ENCODE data around the gene NTF4. TPM values are rescaled to one million over a fixed set of nuclear protein-coding genes. Genes with fewer than 3 reads are reported as not detected.

Gene NTF4
- total and polyA plus RNA-seq, 2 of the 4 experiments (the other 2 are of a cell fraction), result 0.09 to 0.18 TPM

DNA sequence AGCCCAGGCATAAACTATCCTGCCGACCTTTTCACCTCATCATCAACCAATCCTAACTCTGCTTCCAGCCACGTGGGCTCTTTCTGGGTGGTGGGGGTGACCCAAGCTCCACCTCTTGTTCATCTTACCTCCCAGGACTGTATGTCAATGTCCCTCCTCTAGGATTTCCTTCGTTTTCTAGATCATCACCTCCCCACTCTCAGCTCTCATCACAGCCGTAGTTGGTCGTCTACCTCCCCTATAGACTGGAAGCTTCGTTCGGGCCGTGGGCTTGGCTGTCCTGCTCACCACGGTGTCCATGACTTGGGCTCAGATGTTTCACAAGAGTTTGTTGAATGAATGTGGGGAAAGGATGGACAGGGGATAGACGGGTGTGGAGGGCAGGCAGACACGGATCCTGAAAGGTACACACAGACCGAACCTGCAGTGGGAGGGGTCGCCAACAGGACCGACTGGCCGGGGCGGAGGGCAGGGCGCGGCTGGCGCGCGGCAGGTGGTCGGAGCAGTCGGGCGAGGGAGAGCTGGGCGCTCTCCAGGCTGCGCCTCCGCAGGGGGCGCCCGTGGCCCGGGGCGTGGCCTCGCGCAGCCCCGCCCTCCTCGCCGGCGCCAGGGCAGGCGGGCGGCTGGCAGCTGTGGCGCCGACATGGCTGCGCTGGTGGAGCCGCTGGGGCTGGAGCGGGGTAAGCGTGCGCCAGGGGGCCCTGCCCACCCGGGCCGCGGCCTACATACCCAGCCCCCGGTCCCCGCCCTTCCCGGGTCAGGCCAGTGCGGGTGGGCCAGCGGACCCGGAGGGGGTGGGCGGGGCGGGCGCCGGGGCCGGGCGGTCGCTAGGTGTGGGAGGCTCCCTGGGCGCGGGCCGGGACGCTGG is 49.4 kb upstream of the NTF4 start, which contains the start of gene LIN7B:
LIN7B (plus strand) TSS at position 609 of the 868 bp plus-strand sequence; CDS start at position 644, 35 bp downstream.
- POLR2A ChIA-PET (ENCODE audit: unreplicated experiment), result no interaction called here
- H3K14ac ChIP-seq (replicated peaks; ENCODE audit: low read depth, low read length), result peak within 1 kb of the TSS; percentile 79
- intact Hi-C loops (cut with micrococcal nuclease), result loop anchor here (5.0 kb wide), 1 partner anchor 83 kb away; no protein-coding TSS in a partner anchor
- peak within 1 kb of the TSS; percentile 43; the same call in 1 of the 2 replicates for H4K91ac ChIP-seq (ENCODE audit: insufficient read depth, low read depth, low read length)
- peak within 1 kb of the TSS; percentile 48; the same call in 1 of the 2 replicates for H4K5ac ChIP-seq (ENCODE audit: low read depth, low read length)
- no peaks in the 10 kb centered on the region for H3K27me3 ChIP-seq (ENCODE audit: control insufficient read depth, insufficient read depth, low read length)
- H4K20me1 ChIP-seq (ENCODE audit: insufficient read depth, low read length), result peaks cover 10% of the 10 kb centered on the region
- in situ Hi-C loops (cut with MboI; ENCODE audit: low sequenced_read_pairs), result no loop called here
- peak within 1 kb of the TSS; percentile 57; the same call in 1 of the 2 replicates for H3K27ac ChIP-seq (ENCODE audit: insufficient read depth, low read length)
- CTCF ChIA-PET, result interaction anchor here (0.7 to 2.9 kb wide), 5 partner anchors 14 to 85 kb away, joined by 4 to 13 read pairs (median 4); no protein-coding TSS in a partner anchor
- H3K36me3 ChIP-seq (ENCODE audit: control insufficient read depth, insufficient read depth, low read length), result peaks cover 8% of the 10 kb centered on the region
- no peak within 1 kb of the TSS for H3K56ac ChIP-seq (ENCODE audit: extremely low read depth, insufficient read depth, low read length)
- no peak within 1 kb of the TSS; the same call in 2 of the 3 replicates for H2BK15ac ChIP-seq (ENCODE audit: low read depth, low read length)
- peak; percentile 74 for ATAC-seq (ENCODE audit: low read depth)
- peaks cover 4 to 49% of the 10 kb centered on the region in 2 experiments; a peak in 3 of 4 replicates for H3K79me1 ChIP-seq (ENCODE audit: low read depth in 1 of 2, low read length in 2 of 2)
- H3K18ac ChIP-seq (ENCODE audit: low read depth, low read length), result no peak within 1 kb of the TSS; the same call in 1 of the 2 replicates
- no peak within 1 kb of the TSS for H2BK20ac ChIP-seq (ENCODE audit: low read depth, low read length)
- peak within 1 kb of the TSS; percentile 96 for H3K4me3 ChIP-seq (ENCODE audit: insufficient read depth, low read depth, low read length)
- H3K4me2 ChIP-seq (ENCODE audit: low read depth, low read length), result peak within 1 kb of the TSS; percentile 95
- H2AFZ ChIP-seq (replicated peaks; ENCODE audit: low read length, poor library complexity), result peak within 1 kb of the TSS; percentile 98
- H3K9me1 ChIP-seq (ENCODE audit: insufficient read depth, low read length), result peaks cover 23% of the 10 kb centered on the region
- H4K8ac ChIP-seq (ENCODE audit: low read depth in 2 of 2, low read length in 2 of 2), result peak within 1 kb of the TSS in 1 of 2 experiments; percentile 65; a peak in 2 of 4 replicates
- peak within 1 kb of the TSS; percentile 18 for H2BK5ac ChIP-seq (ENCODE audit: low read depth, low read length, poor library complexity, severe bottlenecking)
- H3K9ac ChIP-seq (ENCODE audit: low read depth, low read length), result peak within 1 kb of the TSS; percentile 71
- peak within 1 kb of the TSS; percentile 52 for H3K4ac ChIP-seq (ENCODE audit: low read depth, low read length)
- dilution Hi-C loops (cut with HindIII; ENCODE audit: low sequenced_read_pairs, unreplicated experiment), result no loop called here
- DNase-seq, result peak; percentile 54
- peak within 1 kb of the TSS; percentile 93 for H2AK5ac ChIP-seq (ENCODE audit: low read depth, low read length)
- peaks cover 8% of the 10 kb centered on the region for H3K4me1 ChIP-seq (ENCODE audit: control insufficient read depth, insufficient read depth, low read length)
- H3K23ac ChIP-seq (ENCODE audit: low read depth, low read length), result peak within 1 kb of the TSS; percentile 89
- 0% methylated on average over 38 of the region's 66 CpGs; no CpG with 5 or more reads in 1 of the 2 experiments for whole genome bisulfite sequencing, 2 experiments (ENCODE audit: extremely low coverage in 2 of 2, insufficient read length in 1 of 2)
- H2AK9ac ChIP-seq (replicated peaks; ENCODE audit: low read depth, low read length, poor library complexity), result peak within 1 kb of the TSS; percentile 98
- no peaks in the 10 kb centered on the region for H3K9me3 ChIP-seq (ENCODE audit: control insufficient read depth, insufficient read depth, low read length)
- H2BK120ac ChIP-seq (ENCODE audit: low read depth, low read length), result peak within 1 kb of the TSS; percentile 22; the same call in 1 of the 2 replicates
- no TSS peak for BruUV-seq (replicated peaks)
- TF ChIP-seq CEBPB (IDR thresholded peaks at IDR 0.05; ENCODE audit: low read depth, low read length), result peak; percentile 55
- no peak for TF ChIP-seq SMC3 (IDR thresholded peaks at IDR 0.05; ENCODE audit: low read depth, low read length)
- TF ChIP-seq CHD1 (IDR thresholded peaks at IDR 0.05; ENCODE audit: low read depth, low read length), result no peak
- TF ChIP-seq BHLHE40 (IDR thresholded peaks at IDR 0.05; ENCODE audit: low read depth, low read length), result no peak
- TF ChIP-seq, protein P1, sequence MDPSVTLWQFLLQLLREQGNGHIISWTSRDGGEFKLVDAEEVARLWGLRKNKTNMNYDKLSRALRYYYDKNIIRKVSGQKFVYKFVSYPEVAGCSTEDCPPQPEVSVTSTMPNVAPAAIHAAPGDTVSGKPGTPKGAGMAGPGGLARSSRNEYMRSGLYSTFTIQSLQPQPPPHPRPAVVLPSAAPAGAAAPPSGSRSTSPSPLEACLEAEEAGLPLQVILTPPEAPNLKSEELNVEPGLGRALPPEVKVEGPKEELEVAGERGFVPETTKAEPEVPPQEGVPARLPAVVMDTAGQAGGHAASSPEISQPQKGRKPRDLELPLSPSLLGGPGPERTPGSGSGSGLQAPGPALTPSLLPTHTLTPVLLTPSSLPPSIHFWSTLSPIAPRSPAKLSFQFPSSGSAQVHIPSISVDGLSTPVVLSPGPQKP (IDR thresholded peaks at IDR 0.05; ENCODE audit: borderline replicate concordance, low read depth, low read length), result no peak
- TF ChIP-seq MAFK (IDR thresholded peaks at IDR 0.05; ENCODE audit: low read depth, low read length), result no peak
- peak; percentile 53; the same call in 1 of the 2 replicates for TF ChIP-seq MXI1 (IDR thresholded peaks at IDR 0.05; ENCODE audit: borderline replicate concordance, low read depth, low read length)
- TF ChIP-seq RCOR1 (IDR thresholded peaks at IDR 0.05; ENCODE audit: insufficient replicate concordance, low read length), result peak; percentile 38
- TF ChIP-seq, protein P2, sequence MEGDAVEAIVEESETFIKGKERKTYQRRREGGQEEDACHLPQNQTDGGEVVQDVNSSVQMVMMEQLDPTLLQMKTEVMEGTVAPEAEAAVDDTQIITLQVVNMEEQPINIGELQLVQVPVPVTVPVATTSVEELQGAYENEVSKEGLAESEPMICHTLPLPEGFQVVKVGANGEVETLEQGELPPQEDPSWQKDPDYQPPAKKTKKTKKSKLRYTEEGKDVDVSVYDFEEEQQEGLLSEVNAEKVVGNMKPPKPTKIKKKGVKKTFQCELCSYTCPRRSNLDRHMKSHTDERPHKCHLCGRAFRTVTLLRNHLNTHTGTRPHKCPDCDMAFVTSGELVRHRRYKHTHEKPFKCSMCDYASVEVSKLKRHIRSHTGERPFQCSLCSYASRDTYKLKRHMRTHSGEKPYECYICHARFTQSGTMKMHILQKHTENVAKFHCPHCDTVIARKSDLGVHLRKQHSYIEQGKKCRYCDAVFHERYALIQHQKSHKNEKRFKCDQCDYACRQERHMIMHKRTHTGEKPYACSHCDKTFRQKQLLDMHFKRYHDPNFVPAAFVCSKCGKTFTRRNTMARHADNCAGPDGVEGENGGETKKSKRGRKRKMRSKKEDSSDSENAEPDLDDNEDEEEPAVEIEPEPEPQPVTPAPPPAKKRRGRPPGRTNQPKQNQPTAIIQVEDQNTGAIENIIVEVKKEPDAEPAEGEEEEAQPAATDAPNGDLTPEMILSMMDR (conservative IDR thresholded peaks at IDR 0.05; ENCODE audit: low read depth, low read length), result peak; percentile 67
- no peak for TF ChIP-seq POLR2A (IDR thresholded peaks at IDR 0.05; ENCODE audit: low read depth, low read length)
- TF ChIP-seq, protein P3, sequence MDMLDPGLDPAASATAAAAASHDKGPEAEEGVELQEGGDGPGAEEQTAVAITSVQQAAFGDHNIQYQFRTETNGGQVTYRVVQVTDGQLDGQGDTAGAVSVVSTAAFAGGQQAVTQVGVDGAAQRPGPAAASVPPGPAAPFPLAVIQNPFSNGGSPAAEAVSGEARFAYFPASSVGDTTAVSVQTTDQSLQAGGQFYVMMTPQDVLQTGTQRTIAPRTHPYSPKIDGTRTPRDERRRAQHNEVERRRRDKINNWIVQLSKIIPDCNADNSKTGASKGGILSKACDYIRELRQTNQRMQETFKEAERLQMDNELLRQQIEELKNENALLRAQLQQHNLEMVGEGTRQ (IDR thresholded peaks at IDR 0.05; ENCODE audit: low read depth, low read length), result peak; percentile 85
- TF ChIP-seq FOS (IDR thresholded peaks at IDR 0.05; ENCODE audit: low read depth, low read length), result no peak
- TF ChIP-seq MAZ (IDR thresholded peaks at IDR 0.05; ENCODE audit: borderline replicate concordance, low read depth, low read length), result no peak; the same call in 1 of the 2 replicates
